Naive thymus-derived CD4-positive, alpha-beta T cell (primary cell): ENCODE measurements around the gene NRF1. TPM values are rescaled to one million over a fixed set of nuclear protein-coding genes. Genes with fewer than 3 reads are reported as not detected.

Experiments used
- microRNA-seq: library from miRNA; unstranded; fragments of <30 nt; microRNA quantifications from one replicate; pipeline ENCODE4 v1.2.0, GENCODE V29; 2022; ENCODE audit warnings: borderline microRNAs expressed
- polyA plus RNA-seq, 2 donors: library from polyadenylated mRNA; unstranded; fragments of 300-500 nt; fragmentation: Illumina TruSeq; gene quantifications; one replicate each; pipeline ENCODE4 v1.2.3, GENCODE V29; 2021
- total RNA-seq, 6 experiments: library from RNA in 5 of 6; stranded (reverse) in 5 of 6; gene quantifications; 1 replicate in 5 of 6; 2 replicates in 1 of 6; pipeline ENCODE4 v1.2.3 and lab custom pipeline; 2021 to 2026

Gene NRF1
- total and polyA plus RNA-seq, 7 experiments from 2014 or later = 24.7 to 49.3 (median 35.3) TPM

Small RNAs within 50 kb of the gene (microRNA-seq; reads per million reads assigned to microRNA genes)
- 5.7 reads per million, percentile 5 among the genes with 10 or more reads in this experiment for gene MIR182
- not detected for gene MIR183
- 2.6 reads per million for gene MIR96

Other genes starting within 250 kb of the NRF1 start
- 10 to 100 TPM in 1 of 5 experiments, under 1 TPM in 3, not detected in 1; 0.14 to 21.4 (median 0.27) TPM for gene STRIP2, start 177.3 kb upstream of the NRF1 start, total RNA-seq
- not detected for gene STRIP2, start 177.3 kb upstream of the NRF1 start, polyA plus RNA-seq
- 1 to 10 TPM; 1.1 to 2.5 (median 1.4) TPM for gene SMKR1, start 109.2 kb upstream of the NRF1 start, total RNA-seq
- gene SMKR1, start 109.2 kb upstream of the NRF1 start, polyA plus RNA-seq = 1 to 10 TPM; 5.1 to 6.3 TPM